H1 (cell line): ENCODE measurements around the gene PLXND1.

ENCODE experiments used
- BRCA1 ChIP-seq: IDR thresholded peaks from 2 replicates; pipeline ENCODE4 v1.6.1; 2012; ENCODE audit warnings: low read depth, low read length, improper control_type of control experiment
- CBX5 ChIP-seq: fragments of 300-800, 300-1000 bp; sonication (generic); IDR thresholded peaks from 2 replicates; pipeline ENCODE4 v1.7.1; 2016; ENCODE audit warnings: antibody characterized with exemption, low read length, low read depth
- CEBPB ChIP-seq: IDR thresholded peaks from 2 replicates; pipeline ENCODE4 v1.6.1; 2012; ENCODE audit warnings: low read depth, low read length
- EP300 ChIP-seq, 2 experiments: IDR thresholded peaks; 1 replicate in 1 of 2; 2 replicates in 1 of 2; pipeline ENCODE4 v1.6.1; 2011 to 2012; ENCODE audit warnings: low read depth in 2 of 2, low read length in 2 of 2, mild to moderate bottlenecking in 2 of 2, borderline replicate concordance in 1 of 2, inconsistent platforms in 1 of 2, moderate library complexity in 1 of 2
- EZH2 ChIP-seq: fragments of 200-600 bp; sonication (generic); IDR thresholded peaks from 2 replicates; pipeline ENCODE4 v1.7.1; 2012; ENCODE audit warnings: low read depth, mild to moderate bottlenecking, moderate library complexity, low read length, inconsistent platforms; ENCODE audit not compliant: severe bottlenecking
- RAD21 ChIP-seq, 2 experiments: IDR thresholded peaks in 1 of 2; conservative IDR thresholded peaks in 1 of 2; 2 replicates each; pipeline ENCODE4 v1.6.1; 2011; ENCODE audit warnings: low read depth in 2 of 2, low read length in 2 of 2, improper control_type of control experiment in 1 of 2, inconsistent platforms in 1 of 2, mild to moderate bottlenecking in 1 of 2, moderate library complexity in 1 of 2
- RFX5 ChIP-seq: IDR thresholded peaks from 2 replicates; pipeline ENCODE4 v1.6.1; 2011; ENCODE audit warnings: low read depth, low read length, improper control_type of control experiment, borderline replicate concordance
- SP1 ChIP-seq: IDR thresholded peaks from 2 replicates; pipeline ENCODE4 v1.6.1; 2011; ENCODE audit warnings: low read depth, low read length
- TAF1 ChIP-seq: IDR thresholded peaks from 2 replicates; pipeline ENCODE4 v1.6.1; 2011; ENCODE audit warnings: mild to moderate bottlenecking, low read depth, low read length
- TCF12 ChIP-seq: IDR thresholded peaks from 2 replicates; pipeline ENCODE4 v1.6.1; 2011; ENCODE audit warnings: low read depth, mild to moderate bottlenecking, low read length
- TEAD4 ChIP-seq: IDR thresholded peaks from 2 replicates; pipeline ENCODE4 v1.6.1; 2012; ENCODE audit warnings: low read depth, low read length, inconsistent platforms, mixed read lengths
- YY1 ChIP-seq: IDR thresholded peaks from 2 replicates; pipeline ENCODE4 v1.6.1; 2011; ENCODE audit warnings: low read depth, mild to moderate bottlenecking, low read length
- TF ChIP-seq, protein P1 (sequence below), 3 experiments: IDR thresholded peaks; 1 replicate in 2 of 3; 2 replicates in 1 of 3; pipeline versions ENCODE4 v1.5.1 to v1.6.1; 2011; ENCODE audit warnings: low read length in 3 of 3, mild to moderate bottlenecking in 3 of 3, inconsistent platforms in 2 of 3, low read depth in 1 of 3, moderate library complexity in 1 of 3; ENCODE audit not compliant: insufficient read depth in 1 of 3; ENCODE audit errors: control extremely low read depth in 1 of 3
- TF ChIP-seq, protein P2 (sequence below): IDR thresholded peaks from 2 replicates; pipeline ENCODE4 v1.6.1; 2011; ENCODE audit warnings: low read length, improper control_type of control experiment

DNA sequence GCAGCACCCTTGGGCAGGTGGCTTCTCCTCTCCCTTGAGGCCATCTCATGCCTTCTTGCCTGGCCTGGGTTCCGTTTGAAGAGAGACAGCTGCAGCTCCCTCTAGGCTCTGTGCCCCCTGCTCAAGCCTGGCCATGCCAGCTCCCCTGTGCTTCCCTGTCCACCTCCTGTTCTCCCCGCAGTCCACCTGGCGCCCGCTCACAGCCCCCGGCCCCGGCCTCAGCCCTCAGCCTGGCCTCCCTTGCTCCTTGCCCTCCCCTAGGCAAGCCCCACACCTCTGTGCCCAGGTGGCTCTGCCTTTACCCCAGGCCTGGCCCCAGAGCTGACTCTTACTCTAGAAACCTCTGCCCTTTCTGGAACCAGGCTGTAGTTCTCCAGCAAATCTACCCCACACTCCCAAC lies 91.9 kb downstream of the PLXND1 start:
- TF ChIP-seq CEBPB (no peak), BRCA1 (no peak), CBX5 (no peak), EZH2 (no peak), TCF12 (no peak), TEAD4 (no peak), TAF1 (no peak), RFX5 (no peak), SP1 (no peak), EP300 (IDR thresholded peaks at IDR 0.05; ENCODE audit: borderline replicate concordance in 1 of 2, low read depth in 2 of 2, low read length in 2 of 2) (no peak), RAD21 (IDR thresholded peaks at IDR 0.05 in 1 of 2, conservative IDR thresholded peaks at IDR 0.05 in 1 of 2; ENCODE audit: low read depth in 2 of 2, low read length in 2 of 2) (no peak), YY1 (no peak)
- TF ChIP-seq, protein P1, sequence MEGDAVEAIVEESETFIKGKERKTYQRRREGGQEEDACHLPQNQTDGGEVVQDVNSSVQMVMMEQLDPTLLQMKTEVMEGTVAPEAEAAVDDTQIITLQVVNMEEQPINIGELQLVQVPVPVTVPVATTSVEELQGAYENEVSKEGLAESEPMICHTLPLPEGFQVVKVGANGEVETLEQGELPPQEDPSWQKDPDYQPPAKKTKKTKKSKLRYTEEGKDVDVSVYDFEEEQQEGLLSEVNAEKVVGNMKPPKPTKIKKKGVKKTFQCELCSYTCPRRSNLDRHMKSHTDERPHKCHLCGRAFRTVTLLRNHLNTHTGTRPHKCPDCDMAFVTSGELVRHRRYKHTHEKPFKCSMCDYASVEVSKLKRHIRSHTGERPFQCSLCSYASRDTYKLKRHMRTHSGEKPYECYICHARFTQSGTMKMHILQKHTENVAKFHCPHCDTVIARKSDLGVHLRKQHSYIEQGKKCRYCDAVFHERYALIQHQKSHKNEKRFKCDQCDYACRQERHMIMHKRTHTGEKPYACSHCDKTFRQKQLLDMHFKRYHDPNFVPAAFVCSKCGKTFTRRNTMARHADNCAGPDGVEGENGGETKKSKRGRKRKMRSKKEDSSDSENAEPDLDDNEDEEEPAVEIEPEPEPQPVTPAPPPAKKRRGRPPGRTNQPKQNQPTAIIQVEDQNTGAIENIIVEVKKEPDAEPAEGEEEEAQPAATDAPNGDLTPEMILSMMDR (IDR thresholded peaks at IDR 0.05; ENCODE audit: control extremely low read depth in 1 of 3, insufficient read depth in 1 of 3, low read depth in 1 of 3, low read length in 3 of 3), result no peak
- TF ChIP-seq, protein P2, sequence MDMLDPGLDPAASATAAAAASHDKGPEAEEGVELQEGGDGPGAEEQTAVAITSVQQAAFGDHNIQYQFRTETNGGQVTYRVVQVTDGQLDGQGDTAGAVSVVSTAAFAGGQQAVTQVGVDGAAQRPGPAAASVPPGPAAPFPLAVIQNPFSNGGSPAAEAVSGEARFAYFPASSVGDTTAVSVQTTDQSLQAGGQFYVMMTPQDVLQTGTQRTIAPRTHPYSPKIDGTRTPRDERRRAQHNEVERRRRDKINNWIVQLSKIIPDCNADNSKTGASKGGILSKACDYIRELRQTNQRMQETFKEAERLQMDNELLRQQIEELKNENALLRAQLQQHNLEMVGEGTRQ, result no peak
